Liver (tissue), 9 donors: ENCODE data around the gene JRKL. TPM values are rescaled to one million over a fixed set of nuclear protein-coding genes. Genes with fewer than 3 reads are reported as not detected.

ENCODE experiments used
- DNase-seq: peaks from one replicate; pipeline ENCODE4 v3.0.0-alpha.2; 2017; ENCODE audit warnings: low spot score
- H3K27ac ChIP-seq, 2 donors: one replicate each; pipeline ENCODE4 v1.7.0; 2013; ENCODE audit warnings: inconsistent platforms in 2 of 2, low read length in 2 of 2, control low read depth in 1 of 2, low read depth in 1 of 2, mild to moderate bottlenecking in 1 of 2
- H3K27me3 ChIP-seq, 4 donors: one replicate each; pipeline versions ENCODE4 v1.6.1 to v1.7.0; 2013; ENCODE audit warnings: low read length in 3 of 4, inconsistent platforms in 1 of 4, mild to moderate bottlenecking in 1 of 4, moderate library complexity in 1 of 4; ENCODE audit not compliant: control insufficient read depth in 4 of 4, insufficient read depth in 4 of 4
- H3K36me3 ChIP-seq, 4 donors: one replicate each; pipeline versions ENCODE4 v1.6.1 to v1.7.0; 2013; ENCODE audit warnings: low read length in 3 of 4, mild to moderate bottlenecking in 3 of 4, low read depth in 1 of 4, moderate library complexity in 1 of 4; ENCODE audit not compliant: control insufficient read depth in 4 of 4, insufficient read depth in 3 of 4
- H3K4me1 ChIP-seq, 4 donors: one replicate each; pipeline versions ENCODE4 v1.6.1 to v1.7.0; 2013; ENCODE audit warnings: low read length in 3 of 4, mild to moderate bottlenecking in 3 of 4, moderate library complexity in 1 of 4; ENCODE audit not compliant: control insufficient read depth in 4 of 4, insufficient read depth in 4 of 4
- H3K4me3 ChIP-seq, 3 donors: one replicate each; pipeline versions ENCODE4 v1.6.1 to v1.7.0; 2013; ENCODE audit warnings: low read length in 3 of 3, control low read depth in 1 of 3, low read depth in 1 of 3, mild to moderate bottlenecking in 1 of 3
- H3K9ac ChIP-seq, 2 donors: one replicate each; pipeline ENCODE4 v1.7.0; 2013; ENCODE audit warnings: low read length in 2 of 2, mild to moderate bottlenecking in 2 of 2, moderate library complexity in 2 of 2, control low read depth in 1 of 2, low read depth in 1 of 2
- H3K9me3 ChIP-seq, 4 donors: one replicate each; pipeline versions ENCODE4 v1.6.1 to v1.7.0; 2013; ENCODE audit warnings: low read length in 3 of 4; ENCODE audit not compliant: control insufficient read depth in 4 of 4
- FOXA1 ChIP-seq: IDR thresholded peaks from 2 replicates; pipeline ENCODE4 v1.6.1; 2016; ENCODE audit warnings: antibody characterized with exemption
- FOXA2 ChIP-seq: IDR thresholded peaks from 2 replicates; pipeline ENCODE4 v1.6.1; 2016; ENCODE audit warnings: antibody characterized with exemption
- GABPA ChIP-seq, 2 donors: IDR thresholded peaks in 1 of 2; conservative IDR thresholded peaks in 1 of 2; 2 replicates each; pipeline ENCODE4 v1.6.1; 2016; ENCODE audit warnings: antibody characterized with exemption in 2 of 2, mild to moderate bottlenecking in 1 of 2, moderate library complexity in 1 of 2
- HNF4A ChIP-seq, 2 donors: conservative IDR thresholded peaks; 2 replicates each; pipeline ENCODE4 v1.6.1; 2016; ENCODE audit warnings: antibody characterized with exemption in 2 of 2, mild to moderate bottlenecking in 2 of 2
- HNF4G ChIP-seq: IDR thresholded peaks from 2 replicates; pipeline ENCODE4 v1.6.1; 2016; ENCODE audit warnings: antibody characterized with exemption
- MAX ChIP-seq: IDR thresholded peaks from 2 replicates; pipeline ENCODE4 v1.6.1; 2016; ENCODE audit warnings: antibody characterized with exemption
- RAD21 ChIP-seq, 2 donors: IDR thresholded peaks; 2 replicates each; pipeline ENCODE4 v1.6.1; 2016; ENCODE audit warnings: antibody characterized with exemption in 2 of 2, mild to moderate bottlenecking in 2 of 2
- RXRA ChIP-seq, 2 donors: IDR thresholded peaks; 2 replicates each; pipeline ENCODE4 v1.6.1; 2017 to 2018; ENCODE audit warnings: antibody characterized with exemption in 2 of 2, mild to moderate bottlenecking in 1 of 2
- TAF1 ChIP-seq: conservative IDR thresholded peaks from 2 replicates; pipeline ENCODE4 v1.6.1; 2016; ENCODE audit warnings: antibody characterized with exemption, mild to moderate bottlenecking
- ZBTB33 ChIP-seq: IDR thresholded peaks from 2 replicates; pipeline ENCODE4 v1.6.1; 2016; ENCODE audit warnings: antibody characterized with exemption
- WGBS: extraction: QIAGEN DNeasy Blood & Tissue Kit; methylation state at CpG from one replicate; pipeline ENCODE4 v1.1.7; 2013; 5-methylcytosine and 5-hydroxymethylcytosine counted together
- polyA plus RNA-seq, 2 donors: library from polyadenylated mRNA; stranded (reverse) in 1 of 2; unstranded in 1 of 2; fragments of 200-250 nt in 1 of 2; fragments of >200 nt in 1 of 2; fragmentation: Nextera tagmentation in 1 of 2; extraction: Ambion mirVana in 1 of 2; gene quantifications; one replicate each; pipeline versions ENCODE4 v1.2.1 to v1.2.3, GENCODE V29; 2013 to 2015
- total RNA-seq, 2 donors: library from RNA; depleted of rRNA; stranded (reverse); fragments of >200 nt; gene quantifications; one replicate each; pipeline ENCODE4 v1.2.3, GENCODE V29; 2014
- TF ChIP-seq, protein P1 (sequence below): fragments of 150-350 bp; IDR thresholded peaks from 2 replicates; pipeline ENCODE4 v1.5.1; 2017; ENCODE audit warnings: improper control_type of control experiment, low read depth, low read length; ENCODE audit not compliant: missing input control
- TF ChIP-seq, protein P2 (sequence below): IDR thresholded peaks from 2 replicates; pipeline ENCODE4 v1.6.1; 2016; ENCODE audit warnings: antibody characterized with exemption
- donor health status: healthy.
- donor health status: healthy.
- donor health status: healthy.
- donor health status: healthy.
- donor health status: healthy.

The JRKL gene
- total and polyA plus RNA-seq, 4 donors: 1.1 to 3.8 (median 1.6) TPM

- Histone ChIP-seq H3K27ac (peak overlapping the region; percentile 87 to 94), H3K9me3 (no peaks in the 10 kb centered on the region), H3K4me3 (peak overlapping the region; percentile 68 to 98 (median 74)), H3K9ac (peak overlapping the region in 1 of 2 donors; percentile 88), H3K4me1 (peaks cover 0 to 13% (median 11%) of the 10 kb centered on the region in 4 donors), H3K27me3 (no peaks in the 10 kb centered on the region), H3K36me3 (peaks cover 0 to 2% (median 0%) of the 10 kb centered on the region in 4 donors)
- TF ChIP-seq HNF4A (conservative IDR thresholded peaks at IDR 0.05): peak; percentile 62
- no peak for TF ChIP-seq HNF4G
- no peak for TF ChIP-seq GABPA (IDR thresholded peaks at IDR 0.05 in 1 of 2, conservative IDR thresholded peaks at IDR 0.05 in 1 of 2)
- no peak for TF ChIP-seq TAF1
- TF ChIP-seq ZBTB33: peak; percentile 10
- TF ChIP-seq, protein P1, sequence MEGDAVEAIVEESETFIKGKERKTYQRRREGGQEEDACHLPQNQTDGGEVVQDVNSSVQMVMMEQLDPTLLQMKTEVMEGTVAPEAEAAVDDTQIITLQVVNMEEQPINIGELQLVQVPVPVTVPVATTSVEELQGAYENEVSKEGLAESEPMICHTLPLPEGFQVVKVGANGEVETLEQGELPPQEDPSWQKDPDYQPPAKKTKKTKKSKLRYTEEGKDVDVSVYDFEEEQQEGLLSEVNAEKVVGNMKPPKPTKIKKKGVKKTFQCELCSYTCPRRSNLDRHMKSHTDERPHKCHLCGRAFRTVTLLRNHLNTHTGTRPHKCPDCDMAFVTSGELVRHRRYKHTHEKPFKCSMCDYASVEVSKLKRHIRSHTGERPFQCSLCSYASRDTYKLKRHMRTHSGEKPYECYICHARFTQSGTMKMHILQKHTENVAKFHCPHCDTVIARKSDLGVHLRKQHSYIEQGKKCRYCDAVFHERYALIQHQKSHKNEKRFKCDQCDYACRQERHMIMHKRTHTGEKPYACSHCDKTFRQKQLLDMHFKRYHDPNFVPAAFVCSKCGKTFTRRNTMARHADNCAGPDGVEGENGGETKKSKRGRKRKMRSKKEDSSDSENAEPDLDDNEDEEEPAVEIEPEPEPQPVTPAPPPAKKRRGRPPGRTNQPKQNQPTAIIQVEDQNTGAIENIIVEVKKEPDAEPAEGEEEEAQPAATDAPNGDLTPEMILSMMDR: no peak
- no peak for DNase-seq
- whole genome bisulfite sequencing: under 1% methylated on average over 30 of the region's 30 CpGs
Observed at GRCh38 chr11:96388891-96389719, 708 bp upstream of the JRKL start.

DNA sequence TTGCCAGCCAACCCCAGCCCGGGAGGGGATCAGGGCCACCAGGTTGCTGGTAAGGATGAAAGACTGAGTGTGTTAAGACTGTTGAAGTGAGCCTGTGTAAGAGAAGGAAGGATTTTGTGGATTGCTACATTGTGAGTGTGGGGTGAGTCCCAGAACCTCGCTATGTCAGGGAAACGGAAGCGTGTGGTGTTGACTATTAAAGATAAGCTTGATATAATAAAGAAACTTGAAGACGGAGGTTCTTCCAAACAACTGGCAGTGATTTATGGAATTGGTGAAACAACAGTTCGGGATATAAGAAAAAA is 627 bp downstream of the JRKL start:
- peak overlapping the region; percentile 52 to 64 for H3K9ac ChIP-seq
- no peaks in the 10 kb centered on the region for H3K27me3 ChIP-seq
- 42% methylated on average over 6 of the region's 6 CpGs for WGBS
- peak overlapping the region; percentile 68 to 98 (median 82) for H3K4me3 ChIP-seq
- DNase-seq: no peak
- H3K9me3 ChIP-seq: no peaks in the 10 kb centered on the region
- no peaks in the 10 kb centered on the region for H3K36me3 ChIP-seq
- no peak for TF ChIP-seq RXRA (IDR thresholded peaks at IDR 0.05)
- no peak for TF ChIP-seq TAF1
- TF ChIP-seq, protein P2, sequence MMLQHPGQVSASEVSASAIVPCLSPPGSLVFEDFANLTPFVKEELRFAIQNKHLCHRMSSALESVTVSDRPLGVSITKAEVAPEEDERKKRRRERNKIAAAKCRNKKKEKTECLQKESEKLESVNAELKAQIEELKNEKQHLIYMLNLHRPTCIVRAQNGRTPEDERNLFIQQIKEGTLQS: no peak
- no peak for TF ChIP-seq FOXA2
- peak overlapping the region; percentile 87 to 94 for H3K27ac ChIP-seq
- peaks cover 0 to 13% (median 11%) of the 10 kb centered on the region in 4 donors for H3K4me1 ChIP-seq

DNA sequence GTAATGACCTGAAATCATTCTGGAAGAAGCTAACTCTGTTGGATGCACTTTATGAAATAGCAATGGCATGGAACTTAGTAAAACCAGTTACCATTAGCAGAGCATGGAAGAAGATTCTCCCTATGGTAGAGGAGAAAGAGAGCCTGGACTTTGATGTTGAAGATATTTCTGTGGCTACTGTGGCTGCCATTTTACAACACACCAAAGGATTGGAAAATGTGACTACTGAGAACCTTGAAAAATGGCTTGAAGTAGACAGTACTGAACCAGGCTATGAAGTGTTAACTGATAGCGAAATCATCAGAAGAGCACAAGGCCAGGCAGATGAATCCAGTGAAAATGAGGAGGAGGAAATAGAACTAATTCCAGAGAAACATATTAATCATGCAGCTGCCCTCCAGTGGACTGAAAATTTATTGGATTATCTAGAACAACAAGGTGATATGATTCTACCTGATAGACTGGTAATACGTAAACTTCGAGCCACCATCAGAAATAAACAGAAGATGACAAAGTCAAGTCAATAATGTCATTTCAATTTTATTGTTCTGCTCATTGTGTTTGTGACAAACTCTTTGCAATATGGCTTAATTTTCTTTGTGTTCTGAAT is 2.0 kb downstream of the JRKL start:
- 98% methylated on average over 3 of the region's 3 CpGs for WGBS
- TF ChIP-seq RAD21 (IDR thresholded peaks at IDR 0.05) (peak in 1 of 2 donors; percentile 4), MAX (no peak), HNF4A (conservative IDR thresholded peaks at IDR 0.05) (no peak), FOXA1 (no peak)
- Histone ChIP-seq H3K36me3 (no peaks in the 10 kb centered on the region), H3K4me3 (no peak overlapping the region), H3K27me3 (no peaks in the 10 kb centered on the region), H3K9ac (no peak overlapping the region), H3K4me1 (peaks cover 0 to 13% (median 11%) of the 10 kb centered on the region in 4 donors), H3K9me3 (no peaks in the 10 kb centered on the region), H3K27ac (no peak overlapping the region)
- DNase-seq: no peak
